Measurements from ENCODE around the gene LOC101059915.

DNA sequence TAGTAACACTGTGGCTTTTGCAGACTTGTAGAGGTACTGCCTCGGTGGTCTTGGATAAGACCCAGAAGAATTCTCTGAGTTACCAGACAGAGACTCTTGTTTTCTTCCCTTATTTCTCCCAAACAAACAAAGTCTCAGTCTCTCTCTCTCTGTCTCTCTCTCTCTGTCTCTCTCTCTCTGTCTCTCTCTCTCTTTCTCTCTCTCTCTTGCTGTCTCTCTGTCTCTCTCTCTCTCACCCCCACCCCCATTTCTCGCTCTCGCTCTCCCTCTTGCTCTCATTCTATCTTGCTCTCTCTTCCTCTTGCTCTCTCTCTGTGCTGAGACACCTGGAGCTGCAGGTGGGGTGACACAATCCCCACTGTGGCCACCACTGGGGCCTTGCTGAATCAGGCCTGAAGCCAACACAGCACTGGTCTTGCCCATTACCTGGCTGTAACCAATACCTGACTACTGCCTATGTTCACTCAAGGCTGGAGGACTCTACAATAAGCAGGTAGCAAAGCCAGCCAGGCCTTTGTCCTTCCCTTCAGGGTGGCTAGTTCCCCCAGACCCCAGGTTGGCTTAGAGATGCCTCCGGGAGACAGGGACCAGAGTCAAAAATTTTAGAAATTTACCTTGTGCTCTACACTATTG lies 12.3 kb downstream of the LOC101059915 start:
- TF ChIP-seq CTCF (IDR thresholded peaks at IDR 0.05; ENCODE audit: poor library complexity, severe bottlenecking) (no peak), EZH2 (IDR thresholded peaks at IDR 0.05; ENCODE audit: borderline replicate concordance, insufficient read depth, low read length, poor library complexity, severe bottlenecking) (no peak)
- TF ChIP-seq, protein P1, sequence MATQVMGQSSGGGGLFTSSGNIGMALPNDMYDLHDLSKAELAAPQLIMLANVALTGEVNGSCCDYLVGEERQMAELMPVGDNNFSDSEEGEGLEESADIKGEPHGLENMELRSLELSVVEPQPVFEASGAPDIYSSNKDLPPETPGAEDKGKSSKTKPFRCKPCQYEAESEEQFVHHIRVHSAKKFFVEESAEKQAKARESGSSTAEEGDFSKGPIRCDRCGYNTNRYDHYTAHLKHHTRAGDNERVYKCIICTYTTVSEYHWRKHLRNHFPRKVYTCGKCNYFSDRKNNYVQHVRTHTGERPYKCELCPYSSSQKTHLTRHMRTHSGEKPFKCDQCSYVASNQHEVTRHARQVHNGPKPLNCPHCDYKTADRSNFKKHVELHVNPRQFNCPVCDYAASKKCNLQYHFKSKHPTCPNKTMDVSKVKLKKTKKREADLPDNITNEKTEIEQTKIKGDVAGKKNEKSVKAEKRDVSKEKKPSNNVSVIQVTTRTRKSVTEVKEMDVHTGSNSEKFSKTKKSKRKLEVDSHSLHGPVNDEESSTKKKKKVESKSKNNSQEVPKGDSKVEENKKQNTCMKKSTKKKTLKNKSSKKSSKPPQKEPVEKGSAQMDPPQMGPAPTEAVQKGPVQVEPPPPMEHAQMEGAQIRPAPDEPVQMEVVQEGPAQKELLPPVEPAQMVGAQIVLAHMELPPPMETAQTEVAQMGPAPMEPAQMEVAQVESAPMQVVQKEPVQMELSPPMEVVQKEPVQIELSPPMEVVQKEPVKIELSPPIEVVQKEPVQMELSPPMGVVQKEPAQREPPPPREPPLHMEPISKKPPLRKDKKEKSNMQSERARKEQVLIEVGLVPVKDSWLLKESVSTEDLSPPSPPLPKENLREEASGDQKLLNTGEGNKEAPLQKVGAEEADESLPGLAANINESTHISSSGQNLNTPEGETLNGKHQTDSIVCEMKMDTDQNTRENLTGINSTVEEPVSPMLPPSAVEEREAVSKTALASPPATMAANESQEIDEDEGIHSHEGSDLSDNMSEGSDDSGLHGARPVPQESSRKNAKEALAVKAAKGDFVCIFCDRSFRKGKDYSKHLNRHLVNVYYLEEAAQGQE (IDR thresholded peaks at IDR 0.05; ENCODE audit: borderline replicate concordance) = no peak

Measured in neural cell (in vitro differentiated cells).